Mucosa of descending colon (tissue), 3 donors: ENCODE results near the gene DZIP3. TPM values are rescaled to one million over a fixed set of nuclear protein-coding genes. Genes with fewer than 3 reads are reported as not detected.

Source experiments
- ATAC-seq: fragments of 200-7000 bp; cut with Tn5 transposase; one replicate; pipeline ENCODE4 v1.9.1; 2020; ENCODE audit warnings: mild to moderate bottlenecking, moderate library complexity
- DNase-seq, 3 donors: peaks; one replicate each; pipeline ENCODE4 v3.0.0-alpha.2; 2020
- H3K36me3 ChIP-seq: fragments of 200-600 bp; one replicate; pipeline ENCODE4 v1.8.0; 2021; ENCODE audit warnings: low read depth, mild to moderate bottlenecking
- H3K4me1 ChIP-seq: fragments of 200-600 bp; one replicate; pipeline ENCODE4 v1.8.0; 2021; ENCODE audit warnings: low read depth, mild to moderate bottlenecking
- H3K4me3 ChIP-seq: fragments of 200-600 bp; one replicate; pipeline ENCODE4 v1.8.0; 2021; ENCODE audit warnings: mild to moderate bottlenecking
- H3K9me3 ChIP-seq: fragments of 200-600 bp; one replicate; pipeline ENCODE4 v1.8.0; 2021; ENCODE audit warnings: mild to moderate bottlenecking
- CTCF ChIP-seq: fragments of 200-600 bp; IDR thresholded peaks from one replicate; pipeline ENCODE4 v1.8.0; 2022; ENCODE audit warnings: antibody characterized with exemption, mild to moderate bottlenecking
- intact Hi-C, 2 donors: fragments of 100-400 bp; cut with DNase I in 1 of 2; cut with micrococcal nuclease in 1 of 2; formaldehyde crosslinking; loops; one replicate each; pipeline versions ENCODE4 v1.11.0 to v1.11.1; 2022; cut with DNase I, micrococcal nuclease
- total RNA-seq, 3 donors: library from RNA; stranded (reverse); fragmentation: NEBNext Ultra II Directional in 2 of 3; extraction: Animal tissue kit (Norgen Biotek cat#: 25700) in 2 of 3; gene quantifications; one replicate each; pipeline versions ENCODE4 v1.2.1 to v1.2.4, GENCODE V29; 2021 to 2023
- donor health status: DM: no; HTN: no; CAD: no; lungs with moderate emphysema.
- donor health status: DM: no; HTN: no; CAD: no.
- donor health status: DM: no; HTN: yes; CAD: no.

Gene DZIP3
- total RNA-seq, 3 donors from 2014 or later = 7.8 to 11.7 (median 8.2) TPM

GRCh38 chr3:108722724-108723123 is 133.2 kb downstream of the DZIP3 start:
- Histone ChIP-seq H3K4me1 (no peaks in the 10 kb centered on the region), H3K36me3 (no peaks in the 10 kb centered on the region), H3K4me3 (no peak overlapping the region), H3K9me3 (no peaks in the 10 kb centered on the region)
- intact Hi-C loops = no loop called here
- DNase-seq = no peak
- TF ChIP-seq CTCF = no peak
- no peak for ATAC-seq

GRCh38 chr3:108724101-108724500 is 134.6 kb downstream of the DZIP3 start:
- H3K4me1 ChIP-seq = no peaks in the 10 kb centered on the region
- no peak for ATAC-seq
- intact Hi-C loops = no loop called here
- no peak for DNase-seq
- no peaks in the 10 kb centered on the region for H3K36me3 ChIP-seq
- no peaks in the 10 kb centered on the region for H3K9me3 ChIP-seq
- H3K4me3 ChIP-seq = no peak overlapping the region
- TF ChIP-seq CTCF = no peak

- H3K4me3 ChIP-seq = no peak overlapping the region
- no peaks in the 10 kb centered on the region for H3K36me3 ChIP-seq
- DNase-seq (no peak), ATAC-seq (no peak)
- no peaks in the 10 kb centered on the region for H3K4me1 ChIP-seq
- TF ChIP-seq CTCF = no peak
- H3K9me3 ChIP-seq = no peaks in the 10 kb centered on the region
- intact Hi-C loops = no loop called here
Observed at GRCh38 chr3:108728105-108728504, 138.6 kb downstream of the DZIP3 start.

- no peak for TF ChIP-seq CTCF
- Histone ChIP-seq H3K4me1 (no peaks in the 10 kb centered on the region), H3K9me3 (no peaks in the 10 kb centered on the region), H3K36me3 (no peaks in the 10 kb centered on the region), H3K4me3 (no peak overlapping the region)
- intact Hi-C loops = no loop called here
- no peak for DNase-seq
- no peak for ATAC-seq
Observed at GRCh38 chr3:108728934-108729333, 139.4 kb downstream of the DZIP3 start.

GRCh38 chr3:108736821-108737220 is 147.3 kb downstream of the DZIP3 start:
- no peak for TF ChIP-seq CTCF
- H3K4me3 ChIP-seq = no peak overlapping the region
- H3K4me1 ChIP-seq = no peaks in the 10 kb centered on the region
- H3K36me3 ChIP-seq = no peaks in the 10 kb centered on the region
- DNase-seq = no peak
- intact Hi-C loops = no loop called here
- no peaks in the 10 kb centered on the region for H3K9me3 ChIP-seq
- ATAC-seq = no peak

- no peak for TF ChIP-seq CTCF
- Histone ChIP-seq H3K9me3 (no peaks in the 10 kb centered on the region), H3K4me3 (no peak overlapping the region), H3K4me1 (no peaks in the 10 kb centered on the region), H3K36me3 (no peaks in the 10 kb centered on the region)
- no peak for ATAC-seq
- DNase-seq = no peak
- intact Hi-C loops = no loop called here
Observed at GRCh38 chr3:108742929-108743328, 153.4 kb downstream of the DZIP3 start.
